Stimulated activated naive CD4-positive, alpha-beta T cell (primary cell): Measurements from ENCODE around the gene LDB2.

Source experiments
- DNase-seq, 6 experiments: peaks; one replicate each; lab custom pipeline; 2025; lab: John Stamatoyannopoulos, UW

Gene LDB2

GRCh38 chr4:16884673-16885460 lies 13.6 kb downstream of the LDB2 start:
- no peak for DNase-seq

- DNase-seq, result no peak
Observed at GRCh38 chr4:16883806-16884205, 14.6 kb downstream of the LDB2 start.

DNA sequence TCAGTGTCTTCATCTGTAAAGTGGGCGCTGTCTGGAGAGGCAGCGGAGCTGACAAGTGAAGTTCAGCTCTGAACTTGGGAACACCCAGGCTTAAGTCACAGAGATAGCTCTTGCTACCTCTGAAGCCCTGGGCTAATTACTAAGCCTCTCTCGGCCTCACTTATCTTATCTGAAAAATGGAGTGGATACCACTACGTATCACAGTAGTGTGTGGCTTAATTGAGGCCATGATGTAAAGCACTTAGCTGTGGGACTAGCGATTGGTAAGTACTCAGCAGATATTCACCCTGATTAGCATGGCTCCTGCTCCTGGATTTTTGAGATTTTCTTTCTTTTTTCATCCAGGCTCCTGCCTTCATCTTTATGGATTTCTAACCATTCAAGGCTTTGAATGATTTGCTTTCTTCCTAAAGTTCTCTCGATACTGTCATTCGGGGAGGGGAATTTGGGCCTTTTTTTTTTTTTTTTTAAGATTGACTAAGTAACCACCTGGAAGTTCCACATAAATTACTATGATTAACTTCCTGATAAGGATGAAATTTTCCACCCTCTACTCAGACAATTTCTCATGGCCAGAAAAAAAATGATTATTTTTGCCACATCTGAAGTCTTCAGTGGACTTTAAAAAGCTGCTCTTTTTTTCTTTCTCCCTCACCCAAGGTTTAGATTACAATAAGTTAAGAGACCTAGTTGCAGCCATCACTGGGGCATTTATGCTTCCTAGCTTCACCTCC lies 17.1 kb downstream of the LDB2 start:
- no peak for DNase-seq

- DNase-seq, result no peak
Observed at GRCh38 chr4:16875487-16875886, 23.0 kb downstream of the LDB2 start.

- DNase-seq, result no peak
Observed at GRCh38 chr4:16869594-16870245, 28.7 kb downstream of the LDB2 start.

GRCh38 chr4:16868674-16869073 lies 29.8 kb downstream of the LDB2 start:
- no peak for DNase-seq

GRCh38 chr4:16867827-16868226 lies 30.6 kb downstream of the LDB2 start:
- DNase-seq, result no peak

DNA sequence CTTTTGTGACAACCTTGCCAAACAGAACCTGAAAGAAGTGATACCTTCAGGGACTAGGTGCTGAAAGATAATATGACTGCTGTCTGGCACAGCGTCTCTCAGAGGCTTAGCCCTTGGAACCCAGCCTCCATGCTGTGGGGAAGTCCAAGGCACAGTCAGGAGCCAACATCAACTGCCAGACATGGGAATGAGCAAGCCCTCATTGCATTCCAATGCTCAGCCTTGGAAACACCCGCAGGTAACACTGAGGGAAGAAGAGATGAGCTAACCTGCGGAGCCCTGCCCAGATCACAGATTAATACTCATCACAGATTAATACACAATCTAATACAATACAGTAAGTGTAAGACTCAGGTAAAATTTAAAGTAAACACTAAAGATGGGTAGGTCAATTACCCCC lies 31.5 kb downstream of the LDB2 start:
- no peak for DNase-seq

GRCh38 chr4:16865897-16866283 lies 32.6 kb downstream of the LDB2 start:
- DNase-seq, result no peak

DNA sequence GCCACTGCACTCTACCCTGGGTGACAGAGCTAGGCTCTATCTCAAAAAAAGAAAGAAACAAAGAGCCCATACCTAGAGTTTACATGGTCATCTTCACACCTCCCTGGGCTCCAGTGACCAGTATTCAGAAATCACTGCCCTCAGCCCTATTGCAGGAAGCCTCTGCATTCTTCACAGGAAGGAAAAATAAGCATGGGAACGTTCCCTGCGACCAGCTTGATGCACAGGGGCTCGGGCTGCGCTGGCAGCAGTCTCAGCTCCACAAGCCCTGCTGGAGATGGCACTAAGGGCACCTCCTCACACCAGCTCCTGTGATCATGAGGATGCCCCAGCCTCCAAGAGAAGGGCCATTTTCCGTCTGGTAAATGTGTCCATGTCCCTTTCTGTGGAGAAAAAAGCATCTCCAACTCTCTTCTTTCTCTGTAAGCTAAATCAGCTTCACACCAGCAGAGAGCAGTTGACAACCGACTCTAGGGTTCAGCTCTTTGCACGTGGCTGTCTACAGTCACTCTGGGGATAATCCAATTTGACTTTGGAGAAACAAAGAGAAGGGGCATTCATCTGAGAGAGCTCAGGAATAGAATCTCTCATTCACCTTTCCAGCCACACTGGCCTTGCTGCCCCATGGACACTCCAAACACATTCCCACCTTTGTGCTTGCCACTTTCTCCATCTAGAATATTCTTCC lies 33.1 kb downstream of the LDB2 start:
- no peak for DNase-seq

GRCh38 chr4:16864199-16864598 lies 34.2 kb downstream of the LDB2 start:
- DNase-seq, result no peak

GRCh38 chr4:16862697-16863096 lies 35.7 kb downstream of the LDB2 start:
- no peak for DNase-seq

- no peak for DNase-seq
Observed at GRCh38 chr4:16860516-16860915, 37.9 kb downstream of the LDB2 start.

- DNase-seq, result no peak
Observed at GRCh38 chr4:16859031-16859430, 39.4 kb downstream of the LDB2 start.

DNA sequence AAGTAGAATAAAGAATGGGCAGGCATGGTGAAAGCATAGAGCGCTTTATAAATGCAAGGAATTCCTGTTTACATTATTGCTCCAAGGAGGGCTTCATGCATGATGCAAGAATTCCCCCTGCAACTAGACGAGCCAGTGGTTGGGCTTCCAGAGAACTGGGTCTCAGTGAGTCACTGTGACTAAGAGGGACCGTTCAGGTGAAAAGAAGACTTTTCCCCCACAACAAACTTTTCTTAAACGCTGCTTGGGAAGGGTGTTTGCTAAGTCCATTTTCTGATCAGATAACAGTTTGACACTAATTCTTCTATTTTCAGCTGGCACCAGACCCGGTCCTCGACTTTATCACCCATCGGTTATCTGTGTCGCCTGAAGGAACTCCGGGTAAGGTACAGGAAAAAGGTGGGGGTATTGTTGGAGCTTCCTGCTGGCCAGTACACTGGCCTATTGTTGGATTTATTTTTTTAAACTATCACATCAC lies 40.1 kb downstream of the LDB2 start:
- no peak for DNase-seq

GRCh38 chr4:16857425-16857824 lies 41.0 kb downstream of the LDB2 start:
- no peak for DNase-seq

GRCh38 chr4:16853640-16854039 lies 44.8 kb downstream of the LDB2 start:
- no peak for DNase-seq

- DNase-seq, result no peak
Observed at GRCh38 chr4:16852644-16853043, 45.8 kb downstream of the LDB2 start.

DNA sequence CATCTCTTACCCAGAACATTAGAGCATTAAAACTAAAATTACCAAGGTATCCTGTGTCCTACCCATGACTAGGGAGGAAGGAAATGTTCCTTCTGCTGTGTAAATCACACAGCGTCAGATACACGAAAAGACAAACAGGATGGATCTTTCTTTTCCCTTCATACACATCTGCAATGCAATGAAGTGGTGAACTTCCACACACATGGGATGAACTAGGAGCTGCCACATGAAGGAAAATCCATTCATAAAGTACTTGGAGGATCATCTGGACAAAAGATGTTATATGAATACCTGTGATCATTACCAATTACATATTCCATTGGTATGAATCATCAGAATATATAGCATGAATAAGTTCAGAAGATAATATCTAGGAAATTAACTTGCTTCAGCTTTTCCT lies 46.2 kb downstream of the LDB2 start:
- no peak for DNase-seq

DNA sequence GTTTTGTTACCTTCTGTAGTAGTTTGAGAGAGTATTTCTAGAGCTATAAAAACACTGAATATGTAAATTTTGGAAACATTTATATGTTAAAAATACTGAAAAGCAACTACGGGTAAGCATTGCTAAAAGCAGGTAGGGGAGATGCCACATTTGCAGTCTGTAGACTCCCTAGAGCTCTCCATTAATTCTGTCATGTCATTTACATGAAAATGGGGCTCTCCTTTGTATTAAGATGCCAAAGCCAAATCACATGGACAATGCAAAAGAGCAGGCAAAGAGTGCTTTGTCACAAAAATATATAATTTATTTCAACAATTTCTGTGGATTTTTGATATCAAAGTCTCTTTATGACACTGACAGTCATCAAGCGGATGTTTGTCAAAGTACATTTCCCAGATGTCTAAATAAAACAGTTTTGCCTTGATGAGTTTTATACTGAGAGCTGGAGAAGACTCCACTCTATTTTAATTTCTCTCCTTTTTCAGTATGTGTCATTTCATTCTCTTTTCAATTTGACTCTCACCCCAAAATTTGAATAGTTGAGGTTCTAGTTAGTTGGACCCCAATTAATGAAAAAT lies 51.8 kb downstream of the LDB2 start:
- no peak for DNase-seq

DNA sequence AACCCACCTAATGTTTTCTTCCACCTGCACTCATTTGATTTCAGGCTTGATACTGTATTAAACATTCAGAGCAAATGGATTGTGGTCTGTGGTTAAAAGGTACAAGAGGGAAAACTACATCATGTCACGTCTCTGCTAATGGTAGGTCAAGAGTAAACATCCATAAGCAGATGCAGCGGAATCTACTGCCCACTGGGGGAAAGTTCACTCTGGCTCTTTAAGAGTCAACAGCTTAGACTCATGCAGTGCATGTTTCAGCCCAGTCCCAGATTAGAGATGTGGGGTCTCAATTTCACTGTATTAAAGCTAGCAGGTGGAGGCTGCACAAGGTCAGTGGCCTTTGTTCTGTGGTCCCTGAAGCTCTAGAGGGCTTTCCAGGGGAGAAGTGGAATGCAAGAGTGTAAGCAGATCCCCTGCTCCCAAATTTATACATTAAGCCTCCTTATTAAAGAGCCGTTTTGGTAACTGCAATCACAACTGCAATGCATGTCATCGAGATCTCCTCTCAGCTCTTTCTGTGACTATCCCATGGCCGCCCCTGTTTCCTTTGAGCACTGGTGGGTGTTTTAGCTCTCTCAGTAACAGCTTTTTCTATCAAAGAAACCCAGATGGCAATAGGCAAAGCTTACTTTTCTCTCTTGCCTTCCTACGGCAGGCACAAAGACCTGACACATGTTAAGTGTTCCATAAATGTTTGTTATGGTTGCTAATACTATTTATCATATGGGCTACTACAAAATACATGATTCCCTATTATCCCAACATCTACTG lies 53.4 kb downstream of the LDB2 start:
- DNase-seq, result no peak
